GM12801 (cell line): ENCODE measurements around the gene ANKRD40.

Source experiments
- TF ChIP-seq, protein P1 (sequence below): IDR thresholded peaks from one replicate; pipeline ENCODE4 v1.5.1; 2011; ENCODE audit warnings: control low read depth; ENCODE audit not compliant: insufficient read length; ENCODE audit errors: extremely low read depth

The ANKRD40 gene

DNA sequence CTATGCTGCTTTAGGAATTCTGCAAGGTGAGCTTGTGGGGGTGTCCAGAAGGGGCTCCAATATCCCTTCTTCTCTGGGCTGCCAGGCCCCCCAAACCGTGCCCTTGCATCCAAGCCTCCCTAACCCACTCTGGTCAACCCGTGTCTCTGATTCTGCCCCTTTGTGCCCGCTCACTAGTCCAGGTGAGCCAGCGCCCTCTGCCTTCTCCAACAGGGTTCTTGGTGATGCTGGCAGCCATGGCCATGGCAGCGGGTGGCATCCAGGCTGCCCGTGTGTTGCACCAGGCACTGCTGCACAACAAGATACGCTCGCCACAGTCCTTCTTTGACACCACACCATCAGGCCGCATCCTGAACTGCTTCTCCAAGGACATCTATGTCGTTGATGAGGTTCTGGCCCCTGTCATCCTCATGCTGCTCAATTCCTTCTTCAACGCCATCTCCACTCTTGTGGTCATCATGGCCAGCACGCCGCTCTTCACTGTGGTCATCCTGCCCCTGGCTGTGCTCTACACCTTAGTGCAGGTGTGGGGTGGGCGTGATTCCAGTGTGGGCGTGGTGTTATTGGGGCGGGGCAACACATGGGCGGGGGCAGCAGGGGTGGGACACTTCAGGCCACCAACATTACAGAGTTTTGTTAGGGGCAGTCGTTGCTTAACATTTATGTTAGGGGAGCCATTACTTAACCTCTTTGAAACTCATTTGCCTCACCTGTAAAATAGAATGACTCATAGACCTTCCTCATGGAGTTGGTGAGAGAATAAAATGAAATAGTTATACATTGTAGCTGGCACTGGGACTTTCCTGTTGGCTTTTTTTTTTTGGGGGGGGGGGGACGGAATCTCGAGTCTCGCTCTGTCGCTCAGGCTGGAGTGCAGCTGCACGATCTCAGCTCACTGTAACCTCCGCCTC, 31.4 kb downstream of the ANKRD40 start:
- TF ChIP-seq, protein P1, sequence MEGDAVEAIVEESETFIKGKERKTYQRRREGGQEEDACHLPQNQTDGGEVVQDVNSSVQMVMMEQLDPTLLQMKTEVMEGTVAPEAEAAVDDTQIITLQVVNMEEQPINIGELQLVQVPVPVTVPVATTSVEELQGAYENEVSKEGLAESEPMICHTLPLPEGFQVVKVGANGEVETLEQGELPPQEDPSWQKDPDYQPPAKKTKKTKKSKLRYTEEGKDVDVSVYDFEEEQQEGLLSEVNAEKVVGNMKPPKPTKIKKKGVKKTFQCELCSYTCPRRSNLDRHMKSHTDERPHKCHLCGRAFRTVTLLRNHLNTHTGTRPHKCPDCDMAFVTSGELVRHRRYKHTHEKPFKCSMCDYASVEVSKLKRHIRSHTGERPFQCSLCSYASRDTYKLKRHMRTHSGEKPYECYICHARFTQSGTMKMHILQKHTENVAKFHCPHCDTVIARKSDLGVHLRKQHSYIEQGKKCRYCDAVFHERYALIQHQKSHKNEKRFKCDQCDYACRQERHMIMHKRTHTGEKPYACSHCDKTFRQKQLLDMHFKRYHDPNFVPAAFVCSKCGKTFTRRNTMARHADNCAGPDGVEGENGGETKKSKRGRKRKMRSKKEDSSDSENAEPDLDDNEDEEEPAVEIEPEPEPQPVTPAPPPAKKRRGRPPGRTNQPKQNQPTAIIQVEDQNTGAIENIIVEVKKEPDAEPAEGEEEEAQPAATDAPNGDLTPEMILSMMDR = no peak

DNA sequence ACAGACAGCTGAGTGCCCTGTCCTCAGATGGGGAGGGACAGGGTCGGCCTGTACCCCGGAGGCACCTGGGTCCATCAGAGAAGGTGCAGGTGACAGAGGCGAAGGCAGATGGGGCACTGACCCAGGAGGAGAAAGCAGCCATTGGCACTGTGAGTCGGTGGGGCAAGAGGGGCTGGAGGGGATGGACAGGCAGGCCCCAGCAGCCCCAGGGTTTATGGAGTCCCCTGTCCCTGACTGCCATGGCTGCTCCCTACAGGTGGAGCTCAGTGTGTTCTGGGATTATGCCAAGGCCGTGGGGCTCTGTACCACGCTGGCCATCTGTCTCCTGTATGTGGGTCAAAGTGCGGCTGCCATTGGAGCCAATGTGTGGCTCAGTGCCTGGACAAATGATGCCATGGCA, 32.1 kb downstream of the ANKRD40 start:
- TF ChIP-seq, protein P1 = no peak

DNA sequence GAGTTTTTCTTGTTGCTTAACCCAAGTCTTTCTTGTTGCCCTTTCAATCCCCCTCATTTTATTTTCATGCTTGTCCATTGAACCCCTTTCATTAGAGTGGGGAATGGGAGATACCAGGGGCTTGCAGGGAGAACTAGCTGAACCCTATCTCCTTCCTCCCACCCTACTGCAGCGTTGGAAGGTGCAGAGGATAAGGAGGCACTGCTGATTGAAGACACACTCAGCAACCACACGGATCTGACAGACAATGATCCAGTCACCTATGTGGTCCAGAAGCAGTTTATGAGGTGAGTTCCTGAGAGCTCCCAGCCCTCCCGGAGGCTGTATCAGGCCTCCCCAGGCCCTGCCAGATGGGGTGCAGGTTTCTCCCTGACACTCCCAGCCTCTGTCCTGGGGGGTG, 32.5 kb downstream of the ANKRD40 start:
- TF ChIP-seq, protein P1 = no peak

DNA sequence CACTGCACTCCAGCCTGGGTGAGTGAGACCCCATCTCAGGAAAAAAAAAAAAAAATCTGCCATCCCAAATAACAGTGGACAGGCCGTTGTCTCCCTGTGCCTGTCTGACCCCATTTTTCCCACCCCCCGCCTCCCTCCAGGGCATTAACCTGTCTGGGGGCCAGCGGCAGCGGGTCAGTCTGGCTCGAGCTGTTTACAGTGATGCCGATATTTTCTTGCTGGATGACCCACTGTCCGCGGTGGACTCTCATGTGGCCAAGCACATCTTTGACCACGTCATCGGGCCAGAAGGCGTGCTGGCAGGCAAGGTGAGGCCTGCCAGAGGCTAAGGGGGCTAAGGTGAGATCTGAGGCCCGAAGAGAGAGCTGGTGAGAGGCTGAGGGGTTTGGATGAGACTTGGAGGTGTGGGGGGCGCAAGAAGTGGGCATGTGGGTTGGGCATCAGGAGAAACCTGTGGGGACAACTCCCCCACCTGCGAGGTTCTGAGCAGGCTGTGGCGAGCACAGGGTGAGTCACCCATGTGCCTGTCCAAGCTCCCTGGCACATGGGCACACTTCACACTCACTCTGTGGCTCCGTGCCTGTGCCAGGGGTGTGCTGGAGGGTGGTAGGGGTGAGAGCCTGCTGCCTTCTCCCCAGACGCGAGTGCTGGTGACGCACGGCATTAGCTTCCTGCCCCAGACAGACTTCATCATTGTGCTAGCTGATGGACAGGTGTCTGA, 34.7 kb downstream of the ANKRD40 start:
- TF ChIP-seq, protein P1 = no peak

DNA sequence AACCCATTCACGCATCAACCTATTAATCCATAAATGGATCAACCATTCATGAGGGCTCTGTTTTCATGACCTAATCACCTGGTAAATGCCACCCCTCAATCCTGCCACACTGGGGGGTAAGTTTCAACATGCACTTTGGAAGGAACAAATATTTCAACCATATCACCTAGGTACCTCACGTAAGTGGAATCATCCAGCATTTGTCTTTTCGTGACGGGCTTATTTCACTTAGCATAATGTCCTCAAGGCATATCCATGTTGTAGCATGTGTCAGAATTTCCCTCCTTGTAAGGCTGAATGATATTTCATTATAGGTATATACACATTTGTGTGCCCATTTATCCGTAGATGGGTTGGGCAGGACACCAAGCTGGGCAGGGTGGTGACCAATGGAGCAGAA, 35.6 kb downstream of the ANKRD40 start:
- TF ChIP-seq, protein P1 = no peak

DNA sequence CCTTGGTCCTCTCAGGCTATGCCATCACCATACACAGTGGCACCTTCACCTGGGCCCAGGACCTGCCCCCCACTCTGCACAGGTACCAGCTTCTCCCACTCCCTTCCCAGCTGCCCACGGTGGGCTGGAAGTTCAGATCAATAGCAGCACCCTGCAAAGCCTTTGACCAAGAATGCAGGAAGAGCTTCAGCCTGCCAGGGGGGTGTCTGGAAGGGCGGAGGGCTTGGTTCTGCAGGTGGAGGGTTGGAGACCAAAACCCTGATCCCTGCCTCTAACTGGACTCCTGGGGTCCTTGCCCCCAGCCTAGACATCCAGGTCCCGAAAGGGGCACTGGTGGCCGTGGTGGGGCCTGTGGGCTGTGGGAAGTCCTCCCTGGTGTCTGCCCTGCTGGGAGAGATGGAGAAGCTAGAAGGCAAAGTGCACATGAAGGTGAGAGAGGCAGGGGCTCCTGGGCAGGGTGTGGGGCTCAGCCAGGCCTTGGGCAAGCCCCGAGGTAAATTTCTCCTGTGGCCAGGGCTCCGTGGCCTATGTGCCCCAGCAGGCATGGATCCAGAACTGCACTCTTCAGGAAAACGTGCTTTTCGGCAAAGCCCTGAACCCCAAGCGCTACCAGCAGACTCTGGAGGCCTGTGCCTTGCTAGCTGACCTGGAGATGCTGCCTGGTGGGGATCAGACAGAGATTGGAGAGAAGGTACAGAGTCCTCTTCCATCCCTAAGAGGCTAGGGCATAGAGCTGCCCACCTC, 38.7 kb downstream of the ANKRD40 start:
- TF ChIP-seq, protein P1 = no peak

DNA sequence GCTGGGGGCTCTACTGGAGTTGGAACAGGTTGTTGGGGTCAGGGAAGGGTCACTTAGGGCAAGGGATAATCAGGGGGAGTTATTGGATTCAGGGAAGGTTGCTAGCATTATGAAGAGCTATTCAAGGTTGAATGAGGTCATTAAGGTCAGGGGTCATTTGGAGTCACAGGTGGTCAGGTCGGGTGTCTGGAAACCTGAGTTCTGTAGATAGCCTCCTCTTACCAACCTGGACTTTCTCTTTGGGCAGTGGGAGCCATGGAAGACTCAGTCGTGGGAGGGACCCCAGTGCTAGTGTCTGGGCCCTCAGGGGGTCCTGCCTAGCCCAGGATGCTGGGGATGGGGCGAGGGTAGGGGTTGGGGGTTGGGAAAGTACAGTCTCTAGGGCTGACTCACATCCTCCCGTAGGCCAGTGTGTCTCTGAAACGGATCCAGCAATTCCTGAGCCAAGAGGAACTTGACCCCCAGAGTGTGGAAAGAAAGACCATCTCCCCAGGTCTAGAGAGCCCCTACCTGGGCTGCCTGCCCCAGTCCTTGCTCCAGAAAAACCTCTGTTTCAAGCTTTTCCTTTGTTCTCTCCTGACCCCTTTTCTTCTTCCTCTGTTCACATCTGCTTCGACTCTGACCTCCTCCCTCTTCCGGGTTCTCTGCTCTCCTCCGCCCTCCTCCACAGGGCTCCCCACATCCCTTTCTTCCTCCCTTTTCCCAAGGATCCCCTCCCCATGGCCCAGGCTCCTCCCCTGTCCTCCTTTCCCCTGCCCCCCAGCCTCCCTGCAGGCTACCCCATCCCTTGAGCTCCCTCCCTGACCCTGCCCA, 39.5 kb downstream of the ANKRD40 start:
- TF ChIP-seq, protein P1 = no peak
